PC-9 (cell line): ENCODE data around the gene SUSD2.

Experiments
- EZH2 ChIP-seq: fragments of 200-600 bp; sonication (generic); IDR thresholded peaks from 2 replicates; pipeline ENCODE4 v1.8.0; 2017; ENCODE audit warnings: antibody characterized with exemption, low read depth
- TF ChIP-seq, protein P1 (sequence below): fragments of 200-600 bp; sonication (generic); conservative IDR thresholded peaks from 2 replicates; pipeline ENCODE4 v1.6.1; 2017; ENCODE audit warnings: mixed run types, antibody characterized with exemption, mild to moderate bottlenecking, moderate library complexity

DNA sequence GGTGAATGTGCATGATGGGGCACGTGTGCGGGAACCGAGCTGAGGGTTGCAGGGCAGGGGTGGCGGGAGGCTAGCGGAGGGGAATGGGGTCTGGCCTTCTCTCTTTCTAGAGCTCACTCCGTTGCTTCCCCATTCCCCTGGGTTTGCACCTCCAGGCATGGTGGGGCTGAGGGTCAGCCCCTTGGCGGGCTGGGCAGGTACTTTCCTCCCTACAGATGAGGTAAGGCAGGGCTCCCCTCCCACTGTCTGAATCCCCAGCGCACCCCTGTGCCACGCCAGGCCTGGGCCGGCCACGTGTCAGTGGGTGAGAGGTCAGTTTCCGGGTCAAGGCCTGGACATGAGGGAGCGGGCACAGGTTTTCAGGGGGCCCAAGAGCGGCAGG is 8.9 kb downstream of the SUSD2 start:
- TF ChIP-seq, protein P1, sequence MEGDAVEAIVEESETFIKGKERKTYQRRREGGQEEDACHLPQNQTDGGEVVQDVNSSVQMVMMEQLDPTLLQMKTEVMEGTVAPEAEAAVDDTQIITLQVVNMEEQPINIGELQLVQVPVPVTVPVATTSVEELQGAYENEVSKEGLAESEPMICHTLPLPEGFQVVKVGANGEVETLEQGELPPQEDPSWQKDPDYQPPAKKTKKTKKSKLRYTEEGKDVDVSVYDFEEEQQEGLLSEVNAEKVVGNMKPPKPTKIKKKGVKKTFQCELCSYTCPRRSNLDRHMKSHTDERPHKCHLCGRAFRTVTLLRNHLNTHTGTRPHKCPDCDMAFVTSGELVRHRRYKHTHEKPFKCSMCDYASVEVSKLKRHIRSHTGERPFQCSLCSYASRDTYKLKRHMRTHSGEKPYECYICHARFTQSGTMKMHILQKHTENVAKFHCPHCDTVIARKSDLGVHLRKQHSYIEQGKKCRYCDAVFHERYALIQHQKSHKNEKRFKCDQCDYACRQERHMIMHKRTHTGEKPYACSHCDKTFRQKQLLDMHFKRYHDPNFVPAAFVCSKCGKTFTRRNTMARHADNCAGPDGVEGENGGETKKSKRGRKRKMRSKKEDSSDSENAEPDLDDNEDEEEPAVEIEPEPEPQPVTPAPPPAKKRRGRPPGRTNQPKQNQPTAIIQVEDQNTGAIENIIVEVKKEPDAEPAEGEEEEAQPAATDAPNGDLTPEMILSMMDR, result no peak
- TF ChIP-seq EZH2, result no peak
